Natural killer cell (primary cell): Measurements from ENCODE around the gene WDR45B. TPM values are rescaled to one million over a fixed set of nuclear protein-coding genes. Genes with fewer than 3 reads are reported as not detected.

Experiments
- ATAC-seq, 3 donors: fragments of 150-1000 bp in 2 of 3; fragments of 200-7000 bp in 1 of 3; cut with Tn5 transposase; 1 replicate in 1 of 3; 2 replicates in 2 of 3; pipeline ENCODE4 v1.10.0; 2021; ENCODE audit warnings: mild to moderate bottlenecking in 2 of 3, moderate library complexity in 2 of 3
- DNase-seq, 2 donors: peaks; one replicate each; pipeline versions ENCODE4 v3.0.0 to v3.0.0-alpha.2; 2013 to 2021; ENCODE audit warnings: mixed read lengths in 1 of 2
- H3K27ac ChIP-seq: one replicate; pipeline ENCODE4 v1.5.1; 2013; ENCODE audit warnings: mild to moderate bottlenecking, low read length
- H3K27me3 ChIP-seq: one replicate; pipeline ENCODE4 v1.6.1; 2013; ENCODE audit warnings: low read length; ENCODE audit not compliant: control insufficient read depth, insufficient read depth
- H3K36me3 ChIP-seq: one replicate; pipeline ENCODE4 v1.6.1; 2013; ENCODE audit warnings: low read length; ENCODE audit not compliant: control insufficient read depth, insufficient read depth
- H3K4me1 ChIP-seq: one replicate; pipeline ENCODE4 v1.6.1; 2013; ENCODE audit warnings: low read length; ENCODE audit not compliant: control insufficient read depth, insufficient read depth
- H3K4me3 ChIP-seq: one replicate; pipeline ENCODE4 v1.5.1; 2013; ENCODE audit warnings: low read length
- H3K9me3 ChIP-seq: one replicate; pipeline ENCODE4 v1.6.1; 2013; ENCODE audit warnings: low read length; ENCODE audit not compliant: control insufficient read depth, insufficient read depth
- H3K27ac Mint-ChIP-seq, 2 donors: one replicate each; pipeline ENCODE4 v1.8.0; 2022; ENCODE audit warnings: mild to moderate bottlenecking in 2 of 2, mixed read lengths in 2 of 2, moderate library complexity in 1 of 2
- H3K27me3 Mint-ChIP-seq, 2 donors: one replicate each; pipeline ENCODE4 v1.8.0; 2022; ENCODE audit warnings: low read depth in 2 of 2, mixed read lengths in 2 of 2
- H3K36me3 Mint-ChIP-seq: one replicate; pipeline ENCODE4 v1.8.0; 2022; ENCODE audit warnings: mixed read lengths
- H3K4me1 Mint-ChIP-seq, 2 donors: one replicate each; pipeline ENCODE4 v1.8.0; 2022; ENCODE audit warnings: mixed read lengths in 2 of 2
- H3K4me3 Mint-ChIP-seq: one replicate; pipeline ENCODE4 v1.8.0; 2022; ENCODE audit warnings: mild to moderate bottlenecking, moderate library complexity, mixed read lengths
- H3K9me3 Mint-ChIP-seq, 2 donors: one replicate each; pipeline ENCODE4 v1.8.0; 2022; ENCODE audit warnings: mixed read lengths in 2 of 2
- WGBS: methylation state at CpG from one replicate; pipeline ENCODE4 v1.1.7; 2013; ENCODE audit warnings: missing lambda C conversion rate; ENCODE audit not compliant: insufficient coverage; 5-methylcytosine and 5-hydroxymethylcytosine counted together
- intact Hi-C: fragments of 100-400 bp; cut with micrococcal nuclease; formaldehyde crosslinking; loops from one replicate; pipeline ENCODE4 v1.14.2; 2022
- total RNA-seq, 4 donors: library from RNA; stranded (reverse); fragments of 120-200 nt in 1 of 4; gene quantifications; one replicate each; pipeline versions ENCODE4 v1.2.3 to v1.2.4, GENCODE V29; 2013 to 2022
- TF ChIP-seq, protein P1 (sequence below): fragments of 200-600 bp; IDR thresholded peaks from one replicate; pipeline ENCODE4 v1.8.0; 2022; ENCODE audit warnings: antibody characterized with exemption

The WDR45B gene
- total RNA-seq, 3 donors from 2014 or later (not counting 1 experiment from before 2014, with no cell fraction given): 81.8 to 112 (median 94.6) TPM

DNA sequence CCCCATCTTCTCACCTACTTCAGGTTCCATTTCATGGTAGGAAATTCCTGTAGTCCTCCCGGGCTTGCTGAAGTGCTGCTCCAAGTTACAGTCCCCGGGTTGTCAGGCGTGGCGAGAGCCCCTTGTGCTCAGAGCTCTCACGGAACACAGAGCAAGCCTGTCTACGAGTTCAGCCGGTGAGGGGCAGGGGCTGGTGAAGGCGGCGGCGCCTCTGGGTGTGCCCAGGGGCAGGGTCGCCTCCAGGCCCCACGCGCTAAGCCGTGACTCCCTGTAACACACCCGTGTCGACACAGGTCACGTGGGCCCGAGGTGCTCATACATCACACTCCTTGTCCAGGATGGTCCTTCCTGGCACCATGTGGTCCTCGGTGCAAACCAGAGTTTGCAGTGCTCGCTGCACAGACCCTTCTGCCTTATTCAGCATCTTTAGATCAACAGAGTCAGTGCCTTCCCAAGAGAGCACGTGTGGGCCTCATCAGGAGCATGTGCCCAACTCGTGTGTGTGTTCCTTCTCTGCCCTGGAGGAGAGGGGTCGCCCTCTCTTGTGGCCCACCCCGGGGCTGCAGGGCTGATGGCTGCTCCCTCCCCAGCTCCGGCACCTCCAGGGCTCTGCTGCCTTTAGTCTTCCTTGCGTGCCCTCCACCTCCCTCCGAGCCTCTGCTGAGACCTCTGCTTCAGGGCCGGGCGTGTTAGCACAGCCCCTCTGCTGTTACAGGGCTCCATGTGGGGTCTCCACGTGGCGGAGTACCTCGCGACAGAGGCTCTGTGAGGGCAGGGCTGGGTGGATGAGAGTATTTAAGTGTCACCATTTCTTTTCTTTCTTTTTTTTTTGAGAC lies 51.2 kb downstream of the WDR45B start:
- H3K4me3 ChIP-seq: no peak overlapping the region
- TF ChIP-seq, protein P1, sequence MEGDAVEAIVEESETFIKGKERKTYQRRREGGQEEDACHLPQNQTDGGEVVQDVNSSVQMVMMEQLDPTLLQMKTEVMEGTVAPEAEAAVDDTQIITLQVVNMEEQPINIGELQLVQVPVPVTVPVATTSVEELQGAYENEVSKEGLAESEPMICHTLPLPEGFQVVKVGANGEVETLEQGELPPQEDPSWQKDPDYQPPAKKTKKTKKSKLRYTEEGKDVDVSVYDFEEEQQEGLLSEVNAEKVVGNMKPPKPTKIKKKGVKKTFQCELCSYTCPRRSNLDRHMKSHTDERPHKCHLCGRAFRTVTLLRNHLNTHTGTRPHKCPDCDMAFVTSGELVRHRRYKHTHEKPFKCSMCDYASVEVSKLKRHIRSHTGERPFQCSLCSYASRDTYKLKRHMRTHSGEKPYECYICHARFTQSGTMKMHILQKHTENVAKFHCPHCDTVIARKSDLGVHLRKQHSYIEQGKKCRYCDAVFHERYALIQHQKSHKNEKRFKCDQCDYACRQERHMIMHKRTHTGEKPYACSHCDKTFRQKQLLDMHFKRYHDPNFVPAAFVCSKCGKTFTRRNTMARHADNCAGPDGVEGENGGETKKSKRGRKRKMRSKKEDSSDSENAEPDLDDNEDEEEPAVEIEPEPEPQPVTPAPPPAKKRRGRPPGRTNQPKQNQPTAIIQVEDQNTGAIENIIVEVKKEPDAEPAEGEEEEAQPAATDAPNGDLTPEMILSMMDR: no peak
- intact Hi-C loops: no loop called here
- peaks cover 44% of the 10 kb centered on the region for H3K4me1 ChIP-seq
- Mint-ChIP-seq H3K27me3 (no peaks in the 10 kb centered on the region), H3K4me3 (no peak overlapping the region), H3K27ac (peak overlapping the region in 1 of 2 donors; percentile 13), H3K36me3 (no peaks in the 10 kb centered on the region), H3K9me3 (no peaks in the 10 kb centered on the region), H3K4me1 (peaks cover 28 to 41% of the 10 kb centered on the region in 2 donors)
- H3K27ac ChIP-seq: no peak overlapping the region
- H3K36me3 ChIP-seq: peaks cover 12% of the 10 kb centered on the region
- H3K9me3 ChIP-seq: no peaks in the 10 kb centered on the region
- WGBS: 96% methylated on average over 29 of the region's 33 CpGs
- DNase-seq (no peak), ATAC-seq (no peak)
- no peaks in the 10 kb centered on the region for H3K27me3 ChIP-seq

DNA sequence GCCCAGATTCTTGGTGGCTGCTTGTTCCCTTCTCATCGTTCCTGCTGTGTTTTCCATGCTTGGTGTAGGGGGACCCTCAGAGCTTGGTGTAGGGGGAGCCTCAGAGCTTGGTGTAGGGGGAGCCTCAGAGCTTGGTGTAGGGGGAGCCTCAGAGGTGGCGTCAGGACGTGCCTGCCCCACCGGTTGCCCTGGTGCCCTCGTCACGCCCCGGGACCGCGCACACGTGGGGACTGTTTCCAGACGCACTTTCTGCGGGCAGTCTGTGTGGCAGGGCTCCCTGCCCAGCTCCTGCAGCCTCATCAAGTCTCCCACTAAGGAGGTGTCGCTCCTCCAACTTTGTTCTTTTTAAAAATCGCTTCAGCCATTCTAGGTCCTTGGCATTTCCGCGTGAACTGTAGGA lies 51.9 kb downstream of the WDR45B start:
- Mint-ChIP-seq H3K4me3 (no peak overlapping the region), H3K9me3 (no peaks in the 10 kb centered on the region), H3K36me3 (no peaks in the 10 kb centered on the region), H3K27me3 (no peaks in the 10 kb centered on the region), H3K27ac (peak overlapping the region in 1 of 2 donors; percentile 66), H3K4me1 (peaks cover 33 to 46% of the 10 kb centered on the region in 2 donors)
- H3K27ac ChIP-seq: no peak overlapping the region
- WGBS: 84% methylated on average over 16 of the region's 16 CpGs
- peaks cover 52% of the 10 kb centered on the region for H3K4me1 ChIP-seq
- no peak overlapping the region for H3K4me3 ChIP-seq
- H3K9me3 ChIP-seq: no peaks in the 10 kb centered on the region
- H3K27me3 ChIP-seq: no peaks in the 10 kb centered on the region
- DNase-seq (no peak), ATAC-seq (no peak)
- H3K36me3 ChIP-seq: peaks cover 4% of the 10 kb centered on the region
- TF ChIP-seq, protein P1: no peak
- intact Hi-C loops: no loop called here

DNA sequence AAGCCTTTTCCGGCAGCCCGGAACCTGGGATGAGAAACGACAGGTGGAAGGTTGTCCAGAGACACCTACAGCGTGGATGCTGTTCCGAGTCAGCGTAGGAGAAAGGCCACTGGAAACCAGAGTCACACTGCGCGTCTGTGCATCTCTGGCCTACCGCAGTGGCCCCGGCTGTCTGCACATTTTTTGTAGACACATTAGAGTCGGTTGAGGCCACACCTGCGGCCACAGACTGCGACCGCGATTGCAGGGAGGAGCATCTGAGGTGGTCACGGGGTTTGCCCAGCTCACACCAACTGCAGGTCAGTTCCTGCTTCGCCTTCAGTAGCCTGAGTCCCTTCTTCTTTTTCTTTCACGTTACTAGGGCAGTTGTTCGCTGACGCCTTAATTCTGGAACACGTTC lies 52.4 kb downstream of the WDR45B start:
- Histone ChIP-seq H3K27ac (peak overlapping the region; percentile 8), H3K4me3 (no peak overlapping the region), H3K27me3 (no peaks in the 10 kb centered on the region), H3K36me3 (peaks cover 3% of the 10 kb centered on the region), H3K9me3 (no peaks in the 10 kb centered on the region), H3K4me1 (peaks cover 52% of the 10 kb centered on the region)
- WGBS: 65% methylated on average over 21 of the region's 21 CpGs
- Mint-ChIP-seq H3K9me3 (no peaks in the 10 kb centered on the region), H3K27me3 (no peaks in the 10 kb centered on the region), H3K4me1 (peaks cover 33 to 46% of the 10 kb centered on the region in 2 donors), H3K4me3 (no peak overlapping the region), H3K36me3 (no peaks in the 10 kb centered on the region), H3K27ac (peak overlapping the region in 1 of 2 donors; percentile 66)
- DNase-seq: peak in 1 of 2 donors; percentile 36
- intact Hi-C loops: no loop called here
- TF ChIP-seq, protein P1: no peak
- ATAC-seq: peak in 1 of 3 donors; percentile 30
